Calu3 (cell line): Measurements from ENCODE around the gene CSAG2. TPM values are rescaled to one million over a fixed set of nuclear protein-coding genes. Genes with fewer than 3 reads are reported as not detected.
"Not testable (repeated sequence)": the region's sequence is repeated elsewhere in the genome, so short reads cannot be mapped to it uniquely, and the experiment has no call there.

Experiments used
- BruUV-seq: library from RNA; stranded (reverse); fragments of 400-500 nt; replicated peaks from 2 replicates; lab custom pipeline; 2021; lab: Mats Ljungman, UMichigan
- CTCF ChIA-PET: fragments of 300-600 bp; sonication (Branson Sonifier 250); formaldehyde crosslinking; loops from one replicate; lab custom pipeline; 2022; ENCODE audit warnings: antibody characterized with exemption; lab: Charles Lee
- DNase-seq: peaks from one replicate; pipeline ENCODE4 v3.0.0; 2022
- H3K27ac Mint-ChIP-seq: one replicate; pipeline ENCODE4 v1.8.0; 2022; ENCODE audit warnings: mixed read lengths; ENCODE audit not compliant: unreplicated experiment
- H3K27me3 Mint-ChIP-seq: one replicate; pipeline ENCODE4 v1.8.0; 2022; ENCODE audit warnings: mixed read lengths; ENCODE audit not compliant: unreplicated experiment
- H3K36me3 Mint-ChIP-seq: one replicate; pipeline ENCODE4 v1.8.0; 2022; ENCODE audit warnings: mild to moderate bottlenecking, moderate library complexity, mixed read lengths; ENCODE audit not compliant: insufficient read depth, unreplicated experiment
- H3K4me1 Mint-ChIP-seq: one replicate; pipeline ENCODE4 v1.8.0; 2022; ENCODE audit warnings: mild to moderate bottlenecking, low read depth, mixed read lengths; ENCODE audit not compliant: unreplicated experiment
- H3K4me3 Mint-ChIP-seq: one replicate; pipeline ENCODE4 v1.8.0; 2022; ENCODE audit warnings: mild to moderate bottlenecking, low read depth, moderate library complexity, mixed read lengths; ENCODE audit not compliant: unreplicated experiment
- H3K9me3 Mint-ChIP-seq: one replicate; pipeline ENCODE4 v1.8.0; 2022; ENCODE audit warnings: low read depth, mixed read lengths; ENCODE audit not compliant: unreplicated experiment
- intact Hi-C: fragments of 100-400 bp; cut with micrococcal nuclease; formaldehyde crosslinking; loops from one replicate; pipeline ENCODE4 v1.10.0; 2022; ENCODE audit not compliant: unreplicated experiment
- total RNA-seq: library from RNA; stranded (reverse); gene quantifications from 2 replicates; pipeline ENCODE4 v1.2.3, GENCODE V29; 2022
- TF ChIP-seq, protein P1 (sequence below): fragments of 200-600 bp; IDR thresholded peaks from one replicate; pipeline ENCODE4 v1.8.0; 2022; ENCODE audit warnings: antibody characterized with exemption; ENCODE audit not compliant: unreplicated experiment

The CSAG2 gene
- total RNA-seq, 1 experiment from 2014 or later, result not detected

DNA sequence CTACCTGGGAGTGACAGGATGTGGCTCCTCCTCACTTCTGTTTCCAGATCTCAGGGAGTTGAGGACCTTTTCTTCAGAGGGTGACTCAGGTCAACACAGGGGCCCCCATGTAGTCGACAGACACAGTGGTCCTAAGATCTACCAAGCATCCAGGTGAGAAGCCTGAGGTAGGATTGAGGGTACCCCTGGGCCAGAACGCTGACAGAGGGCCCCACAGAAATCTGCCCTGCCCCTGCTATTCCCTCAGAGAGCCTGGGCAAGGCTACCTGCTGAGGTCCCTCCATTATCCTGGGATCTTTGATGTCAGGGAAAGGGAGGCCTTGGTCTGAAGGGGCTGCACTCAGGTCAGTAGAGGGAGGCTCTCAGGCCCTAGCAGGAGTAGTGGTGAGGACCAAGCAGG, 26.0 kb upstream of the CSAG2 start:
- peaks cover 4% of the 10 kb centered on the region for H3K36me3 Mint-ChIP-seq
- CTCF ChIA-PET, result no interaction called here
- H3K27ac Mint-ChIP-seq, result no peak overlapping the region
- TF ChIP-seq, protein P1, sequence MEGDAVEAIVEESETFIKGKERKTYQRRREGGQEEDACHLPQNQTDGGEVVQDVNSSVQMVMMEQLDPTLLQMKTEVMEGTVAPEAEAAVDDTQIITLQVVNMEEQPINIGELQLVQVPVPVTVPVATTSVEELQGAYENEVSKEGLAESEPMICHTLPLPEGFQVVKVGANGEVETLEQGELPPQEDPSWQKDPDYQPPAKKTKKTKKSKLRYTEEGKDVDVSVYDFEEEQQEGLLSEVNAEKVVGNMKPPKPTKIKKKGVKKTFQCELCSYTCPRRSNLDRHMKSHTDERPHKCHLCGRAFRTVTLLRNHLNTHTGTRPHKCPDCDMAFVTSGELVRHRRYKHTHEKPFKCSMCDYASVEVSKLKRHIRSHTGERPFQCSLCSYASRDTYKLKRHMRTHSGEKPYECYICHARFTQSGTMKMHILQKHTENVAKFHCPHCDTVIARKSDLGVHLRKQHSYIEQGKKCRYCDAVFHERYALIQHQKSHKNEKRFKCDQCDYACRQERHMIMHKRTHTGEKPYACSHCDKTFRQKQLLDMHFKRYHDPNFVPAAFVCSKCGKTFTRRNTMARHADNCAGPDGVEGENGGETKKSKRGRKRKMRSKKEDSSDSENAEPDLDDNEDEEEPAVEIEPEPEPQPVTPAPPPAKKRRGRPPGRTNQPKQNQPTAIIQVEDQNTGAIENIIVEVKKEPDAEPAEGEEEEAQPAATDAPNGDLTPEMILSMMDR, result no peak
- no peak overlapping the region for H3K4me3 Mint-ChIP-seq
- no peaks in the 10 kb centered on the region for H3K9me3 Mint-ChIP-seq
- intact Hi-C loops, result no loop called here
- no peak for DNase-seq
- no peaks in the 10 kb centered on the region for H3K4me1 Mint-ChIP-seq
- peaks cover 53% of the 10 kb centered on the region for H3K27me3 Mint-ChIP-seq
- no TSS peak for BruUV-seq

DNA sequence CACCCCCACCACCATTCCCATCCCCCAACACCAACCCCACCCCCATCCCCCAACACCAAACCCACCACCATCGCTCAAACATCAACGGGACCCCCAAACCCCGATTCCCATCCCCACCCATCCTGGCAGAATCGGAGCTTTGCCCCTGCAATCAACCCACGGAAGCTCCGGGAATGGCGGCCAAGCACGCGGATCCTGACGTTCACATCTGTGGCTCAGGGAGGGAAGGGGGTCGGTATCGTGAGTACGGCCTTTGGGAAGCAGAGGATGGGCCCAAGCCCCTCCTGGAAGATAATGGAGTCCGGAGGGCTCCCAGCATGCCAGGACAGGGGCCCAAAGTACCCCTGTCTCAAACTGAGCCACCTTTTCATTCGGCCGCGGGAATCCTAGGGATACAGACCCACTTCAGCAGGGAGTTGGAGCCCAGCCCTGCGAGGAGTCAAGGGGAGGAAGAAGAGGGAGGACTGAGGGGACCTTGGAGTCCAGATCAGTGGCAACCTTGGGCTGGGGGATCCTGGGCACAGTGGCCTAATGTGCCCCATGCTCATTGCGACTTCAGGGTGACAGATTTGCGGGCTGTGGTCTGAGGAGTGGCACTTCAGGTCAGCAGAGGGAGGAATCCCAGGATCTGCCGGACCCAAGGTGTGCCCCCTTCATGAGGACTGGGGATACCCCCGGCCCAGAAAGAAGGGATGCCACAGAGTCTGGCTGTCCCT, 25.2 kb upstream of the CSAG2 start:
- H3K4me1 Mint-ChIP-seq, H3K4me3 Mint-ChIP-seq, BruUV-seq, H3K9me3 Mint-ChIP-seq, CTCF ChIA-PET, H3K27ac Mint-ChIP-seq, intact Hi-C loops, H3K36me3 Mint-ChIP-seq, DNase-seq: not testable (repeated sequence)
- H3K27me3 Mint-ChIP-seq, result peaks cover 48% of the 10 kb centered on the region

DNA sequence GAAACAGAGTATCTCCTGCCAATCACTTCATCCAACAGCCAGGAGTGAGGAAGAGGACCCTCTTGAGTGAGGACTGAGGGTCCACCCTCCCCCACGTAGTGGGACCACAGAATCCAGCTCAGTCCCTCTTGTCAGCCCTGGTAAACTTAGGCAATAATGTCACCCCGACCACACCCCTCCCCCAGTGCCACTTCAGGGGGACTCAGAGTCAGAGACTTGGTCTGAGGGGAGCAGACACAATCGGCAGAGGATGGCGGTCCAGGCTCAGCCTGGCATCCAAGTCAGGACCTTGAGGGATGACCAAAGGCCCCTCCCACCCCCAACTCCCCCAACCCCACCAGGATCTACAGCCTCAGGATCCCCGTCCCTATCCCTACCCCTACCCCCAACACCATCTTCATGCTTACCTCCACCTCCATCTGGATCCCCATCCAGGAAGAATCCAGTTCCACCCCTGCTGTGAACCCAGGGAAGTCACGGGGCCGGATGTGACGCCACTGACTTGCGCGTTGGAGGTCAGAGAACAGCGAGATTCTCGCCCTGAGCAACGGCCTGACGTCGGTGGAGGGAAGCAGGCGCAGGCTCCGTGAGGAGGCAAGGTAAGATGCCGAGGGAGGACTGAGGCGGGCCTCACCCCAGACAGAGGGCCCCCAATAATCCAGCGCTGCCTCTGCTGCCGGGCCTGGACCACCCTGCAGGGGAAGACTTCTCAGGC, 24.3 kb upstream of the CSAG2 start, which contains the start of the genes CSAG1 and MAGEA12:
Gene CSAG1 (minus strand): TSS at position 461 of the 715 bp plus-strand sequence. CDS start 1,261 bp downstream, outside the sequence.
Gene MAGEA12 (plus strand): TSS at position 497 of the 715 bp plus-strand sequence. CDS start 2,405 bp downstream, outside the sequence.
- DNase-seq, result no peak
- no peak within 1 kb of the TSS for H3K27ac Mint-ChIP-seq
- H3K9me3 Mint-ChIP-seq, result no peaks in the 10 kb centered on the region
- peaks cover 39% of the 10 kb centered on the region for H3K27me3 Mint-ChIP-seq
- no TSS peak for BruUV-seq
- no peak within 1 kb of the TSS for H3K4me3 Mint-ChIP-seq
- intact Hi-C loops, result no loop called here
- H3K36me3 Mint-ChIP-seq, result peaks cover 4% of the 10 kb centered on the region
- H3K4me1 Mint-ChIP-seq, result no peaks in the 10 kb centered on the region
- TF ChIP-seq, protein P1, result no peak
- CTCF ChIA-PET, result interaction anchor here (0.7 kb wide), 1 partner anchor 1259 kb away, joined by 6 read pairs; no protein-coding TSS in a partner anchor

DNA sequence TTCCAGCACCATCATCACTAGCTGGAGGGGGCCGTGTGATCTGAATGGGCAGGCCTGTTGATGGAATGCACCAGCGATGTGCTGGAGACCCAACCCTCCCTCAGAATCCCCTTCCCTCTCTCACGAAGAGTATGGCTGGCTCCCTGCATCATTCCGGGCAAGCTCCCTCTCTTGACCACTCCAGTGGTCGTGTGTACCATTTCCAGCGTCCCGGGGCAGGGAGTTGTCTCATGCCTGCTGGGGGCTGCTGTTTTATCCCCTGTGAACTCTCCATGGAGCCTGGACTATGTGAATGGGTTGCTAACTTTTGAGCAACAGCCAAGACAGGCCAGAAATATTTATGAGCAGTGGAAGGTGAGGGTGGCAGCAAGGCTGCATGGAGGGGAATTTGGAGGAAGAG, 16.3 kb upstream of the CSAG2 start:
- CTCF ChIA-PET, result no interaction called here
- DNase-seq, result no peak
- Mint-ChIP-seq H3K27ac (no peak overlapping the region), H3K27me3 (peaks cover 25% of the 10 kb centered on the region), H3K36me3 (no peaks in the 10 kb centered on the region), H3K4me1 (no peaks in the 10 kb centered on the region), H3K9me3 (no peaks in the 10 kb centered on the region), H3K4me3 (no peak overlapping the region)
- no TSS peak for BruUV-seq
- intact Hi-C loops, result no loop called here
- TF ChIP-seq, protein P1, result no peak

DNA sequence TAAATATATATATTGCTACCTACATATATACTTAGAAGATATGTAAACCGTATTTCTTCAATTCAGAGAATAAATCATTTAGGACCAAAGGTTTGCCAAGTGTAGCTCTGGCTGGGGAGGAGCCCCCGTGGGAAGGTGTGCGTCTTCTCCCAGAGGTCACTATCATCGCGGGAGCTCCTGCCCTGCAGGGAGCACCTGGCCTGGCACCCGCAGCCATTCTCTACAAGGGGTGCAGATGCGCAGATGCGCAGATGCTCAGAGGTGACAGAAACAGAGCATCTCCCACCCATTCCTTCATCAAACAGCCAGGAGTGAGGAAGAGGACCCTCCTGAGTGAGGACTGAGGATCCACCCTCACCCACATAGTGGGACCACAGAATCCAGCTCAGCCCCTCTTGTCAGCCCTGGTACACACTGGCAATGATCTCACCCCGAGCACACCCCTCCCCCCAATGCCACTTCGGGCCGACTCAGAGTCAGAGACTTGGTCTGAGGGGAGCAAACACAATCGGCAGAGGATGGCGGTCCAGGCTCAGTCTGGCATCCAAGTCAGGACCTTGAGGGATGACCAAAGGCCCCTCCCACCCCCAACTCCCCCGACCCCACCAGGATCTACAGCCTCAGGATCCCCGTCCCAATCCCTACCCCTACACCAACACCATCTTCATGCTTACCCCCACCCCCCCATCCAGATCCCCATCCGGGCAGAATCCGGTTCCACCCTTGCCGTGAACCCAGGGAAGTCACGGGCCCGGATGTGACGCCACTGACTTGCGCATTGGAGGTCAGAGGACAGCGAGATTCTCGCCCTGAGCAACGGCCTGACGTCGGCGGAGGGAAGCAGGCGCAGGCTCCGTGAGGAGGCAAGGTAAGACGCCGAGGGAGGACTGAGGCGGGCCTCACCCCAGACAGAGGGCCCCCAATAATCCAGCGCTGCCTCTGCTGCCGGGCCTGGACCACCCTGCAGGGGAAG, 5.0 kb upstream of the CSAG2 start, which contains the start of gene MAGEA2B:
Gene MAGEA2B (plus strand): TSS at position 814 of the 973 bp plus-strand sequence. CDS start 2,479 bp downstream, outside the sequence.
- intact Hi-C loops, BruUV-seq, H3K36me3 Mint-ChIP-seq, H3K27ac Mint-ChIP-seq, H3K4me3 Mint-ChIP-seq, H3K9me3 Mint-ChIP-seq, H3K4me1 Mint-ChIP-seq, H3K27me3 Mint-ChIP-seq, CTCF ChIA-PET, DNase-seq: not testable (repeated sequence)

DNA sequence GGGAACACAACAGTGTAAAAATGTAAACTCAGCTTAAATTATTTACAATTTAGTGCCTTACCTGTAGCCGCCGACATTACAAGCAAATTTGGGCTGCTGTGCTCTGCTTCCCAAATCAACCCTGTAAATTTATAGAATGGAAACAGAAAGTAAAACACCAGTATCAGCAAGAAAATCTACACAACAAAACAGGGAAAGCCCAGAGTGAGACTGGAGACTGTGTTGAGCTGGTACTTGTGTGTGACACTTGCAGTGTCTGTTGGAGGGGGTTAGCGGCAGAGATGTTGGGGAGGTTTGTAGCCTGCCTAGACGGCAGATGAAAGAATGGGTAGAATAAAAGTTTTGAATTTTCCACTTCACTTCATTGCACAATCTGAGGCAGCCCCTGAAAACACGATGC, 4.1 kb upstream of the CSAG2 start:
- H3K9me3 Mint-ChIP-seq, intact Hi-C loops, DNase-seq, H3K36me3 Mint-ChIP-seq, H3K4me3 Mint-ChIP-seq, H3K4me1 Mint-ChIP-seq, BruUV-seq, H3K27me3 Mint-ChIP-seq, CTCF ChIA-PET, H3K27ac Mint-ChIP-seq: not testable (repeated sequence)

DNA sequence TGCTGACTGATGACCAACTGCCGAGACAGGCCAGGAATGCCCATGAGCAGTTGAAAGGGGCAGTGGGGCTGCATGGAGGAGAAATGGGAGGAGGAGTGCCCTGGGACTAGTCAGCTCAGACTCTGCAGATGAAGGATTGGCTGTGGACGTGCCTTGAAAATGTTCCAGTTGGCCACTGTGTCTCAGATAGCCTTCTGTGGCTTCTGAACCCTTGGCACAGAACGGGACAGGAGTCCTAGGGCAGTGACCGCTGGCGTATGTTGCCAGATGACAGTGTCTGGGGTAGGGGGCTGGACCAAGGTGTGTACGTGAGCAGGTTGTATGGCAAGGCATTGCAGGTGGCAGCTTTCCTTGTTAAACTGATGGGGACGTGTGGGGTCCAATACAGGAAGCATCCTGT, 2.6 kb downstream of the CSAG2 start:
- BruUV-seq, H3K27ac Mint-ChIP-seq, H3K27me3 Mint-ChIP-seq, CTCF ChIA-PET, H3K4me1 Mint-ChIP-seq, H3K9me3 Mint-ChIP-seq, H3K4me3 Mint-ChIP-seq, intact Hi-C loops, DNase-seq, H3K36me3 Mint-ChIP-seq: not testable (repeated sequence)
